GM12891 (cell line): ENCODE results near the gene SCNN1B.

Source experiments
- POLR2A ChIP-seq: IDR thresholded peaks from 2 replicates; pipeline ENCODE4 v1.6.1; 2011; ENCODE audit warnings: low read depth, low read length, control low read depth
- POLR2AphosphoS5 ChIP-seq: IDR thresholded peaks from 2 replicates; pipeline ENCODE4 v1.6.1; 2011; ENCODE audit warnings: low read depth, low read length, control low read depth
- POU2F2 ChIP-seq: IDR thresholded peaks from 2 replicates; pipeline ENCODE4 v1.6.1; 2011; ENCODE audit warnings: low read depth, mild to moderate bottlenecking, control low read depth, low read length, moderate library complexity
- SPI1 ChIP-seq: IDR thresholded peaks from 2 replicates; pipeline ENCODE4 v1.6.1; 2011; ENCODE audit warnings: low read depth, low read length, control low read depth
- TAF1 ChIP-seq: IDR thresholded peaks from 2 replicates; pipeline ENCODE4 v1.6.1; 2011; ENCODE audit warnings: low read depth, low read length, control low read depth

DNA sequence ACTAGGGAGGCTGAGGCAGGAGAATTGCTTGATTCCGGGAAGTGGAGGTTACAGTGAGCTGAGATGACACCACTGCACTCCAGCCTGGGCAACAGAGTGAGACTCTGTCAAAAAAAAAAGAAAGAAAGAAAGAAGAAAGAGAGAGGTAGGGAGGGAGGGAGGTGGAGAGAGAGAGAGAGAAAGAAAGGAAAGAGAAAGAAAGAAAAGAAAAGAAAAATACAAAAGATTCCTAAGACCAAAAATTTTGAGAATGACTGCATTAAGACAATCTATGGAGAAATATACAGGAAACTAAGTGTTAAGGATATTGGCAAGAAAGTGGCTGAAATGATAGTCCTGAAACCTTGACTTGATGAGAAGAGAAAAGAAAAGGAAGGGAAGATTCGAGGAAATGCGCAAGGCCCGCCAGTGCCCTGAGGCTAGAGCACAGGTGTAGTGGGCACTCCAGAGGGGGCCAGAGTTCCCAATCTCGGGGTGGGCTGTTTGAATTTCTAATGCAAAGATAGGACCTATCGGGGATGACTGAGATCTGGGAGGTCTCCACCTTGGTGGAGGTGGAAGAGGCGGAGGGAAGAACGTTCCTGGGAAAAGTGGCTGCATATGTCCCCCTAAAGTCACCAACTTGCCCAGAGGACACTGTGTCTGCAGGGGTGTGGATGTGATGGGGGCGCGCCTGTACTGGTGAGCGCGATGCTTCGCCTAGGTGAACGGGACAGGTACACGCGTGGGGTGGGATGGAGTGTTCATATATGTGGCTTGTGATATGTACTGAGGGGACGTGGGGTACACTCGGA, 654 bp upstream of the SCNN1B start:
- TF ChIP-seq POLR2AphosphoS5: no peak
- no peak for TF ChIP-seq POLR2A
- no peak for TF ChIP-seq SPI1
- no peak for TF ChIP-seq TAF1
- no peak for TF ChIP-seq POU2F2
